Caco-2 (cell line): ENCODE data around the gene DKK2. TPM values are rescaled to one million over a fixed set of nuclear protein-coding genes. Genes with fewer than 3 reads are reported as not detected.

Source experiments
- BruUV-seq: library from RNA; stranded (reverse); fragments of 400-500 nt; replicated peaks from 2 replicates; lab custom pipeline; 2021; lab: Mats Ljungman, UMichigan
- CTCF ChIA-PET: fragments of 300-600 bp; sonication (Branson Sonifier 250); formaldehyde crosslinking; loops from one replicate; lab custom pipeline; 2022; ENCODE audit warnings: antibody characterized with exemption; lab: Charles Lee
- POLR2A ChIA-PET: fragments of 300-600 bp; sonication (Branson Sonifier 250); formaldehyde crosslinking; loops from one replicate; lab custom pipeline; 2022; ENCODE audit warnings: antibody characterized with exemption; lab: Charles Lee
- DNase-seq, 2 experiments: peaks; one replicate each; pipeline versions ENCODE4 v3.0.0 to v3.0.0-alpha.2; 2020 to 2022
- H3K27me3 ChIP-seq: replicated peaks from 2 replicates; pipeline ENCODE4 v1.6.0; 2011; ENCODE audit warnings: low read length; ENCODE audit not compliant: control insufficient read depth, insufficient read depth
- H3K36me3 ChIP-seq: 2 replicates; pipeline ENCODE4 v1.5.1; 2011; ENCODE audit warnings: low read length; ENCODE audit not compliant: control insufficient read depth, insufficient read depth
- H3K4me1 ChIP-seq: fragments of 250-450 bp; sonication (Bioruptor Pico); 2 replicates; pipeline ENCODE4 v1.5.1; 2020; ENCODE audit warnings: mild to moderate bottlenecking
- H3K4me3 ChIP-seq: 2 replicates; pipeline ENCODE4 v1.5.1; 2011; ENCODE audit warnings: low read depth, mild to moderate bottlenecking, control low read depth, low read length
- H3K9me3 ChIP-seq: fragments of 250-450 bp; sonication (Bioruptor Pico); 2 replicates; pipeline ENCODE4 v1.5.1; 2020; ENCODE audit warnings: mild to moderate bottlenecking, moderate library complexity
- H3K27ac Mint-ChIP-seq: one replicate; pipeline ENCODE4 v1.8.0; 2022; ENCODE audit warnings: mixed read lengths; ENCODE audit not compliant: unreplicated experiment
- H3K27me3 Mint-ChIP-seq: one replicate; pipeline ENCODE4 v1.8.0; 2022; ENCODE audit warnings: mixed read lengths; ENCODE audit not compliant: insufficient read depth, unreplicated experiment
- H3K36me3 Mint-ChIP-seq: one replicate; pipeline ENCODE4 v1.8.0; 2022; ENCODE audit warnings: mild to moderate bottlenecking, mixed read lengths; ENCODE audit not compliant: insufficient read depth, unreplicated experiment
- H3K4me1 Mint-ChIP-seq: one replicate; pipeline ENCODE4 v1.8.0; 2022; ENCODE audit warnings: low read depth, mixed read lengths; ENCODE audit not compliant: unreplicated experiment
- H3K4me3 Mint-ChIP-seq: one replicate; pipeline ENCODE4 v1.8.0; 2022; ENCODE audit warnings: mild to moderate bottlenecking, moderate library complexity, mixed read lengths; ENCODE audit not compliant: unreplicated experiment
- H3K9me3 Mint-ChIP-seq: one replicate; pipeline ENCODE4 v1.8.0; 2022; ENCODE audit warnings: mixed read lengths; ENCODE audit not compliant: unreplicated experiment
- intact Hi-C: fragments of 100-400 bp; cut with micrococcal nuclease; formaldehyde crosslinking; loops from one replicate; pipeline ENCODE4 v1.10.0; 2022; ENCODE audit not compliant: unreplicated experiment
- total RNA-seq: library from RNA; stranded (reverse); gene quantifications from 2 replicates; pipeline ENCODE4 v1.2.3, GENCODE V29; 2022
- TF ChIP-seq, protein P1 (sequence below), 2 experiments: fragments of 200-600 bp in 1 of 2; IDR thresholded peaks; 1 replicate in 1 of 2; 2 replicates in 1 of 2; pipeline versions ENCODE4 v1.5.1 to v1.8.0; 2011 to 2022; ENCODE audit warnings: antibody characterized with exemption in 1 of 2, control low read depth in 1 of 2, inconsistent platforms in 1 of 2, low read depth in 1 of 2, low read length in 1 of 2, mild to moderate bottlenecking in 1 of 2, moderate library complexity in 1 of 2; ENCODE audit not compliant: insufficient read depth in 1 of 2, severe bottlenecking in 1 of 2, unreplicated experiment in 1 of 2

DKK2 gene
- total RNA-seq, 1 experiment from 2014 or later, result not detected

- Histone ChIP-seq H3K27me3 (no peaks in the 10 kb centered on the region), H3K4me1 (no peaks in the 10 kb centered on the region), H3K9me3 (no peaks in the 10 kb centered on the region), H3K4me3 (no peak overlapping the region), H3K36me3 (no peaks in the 10 kb centered on the region)
- no peaks in the 10 kb centered on the region for H3K4me1 Mint-ChIP-seq
- ChIA-PET POLR2A (no interaction called here), CTCF (no interaction called here)
- BruUV-seq, result no TSS peak
- no peak overlapping the region for H3K27ac Mint-ChIP-seq
- H3K9me3 Mint-ChIP-seq, result no peaks in the 10 kb centered on the region
- intact Hi-C loops, result no loop called here
- H3K4me3 Mint-ChIP-seq, result no peak overlapping the region
- TF ChIP-seq, protein P1, sequence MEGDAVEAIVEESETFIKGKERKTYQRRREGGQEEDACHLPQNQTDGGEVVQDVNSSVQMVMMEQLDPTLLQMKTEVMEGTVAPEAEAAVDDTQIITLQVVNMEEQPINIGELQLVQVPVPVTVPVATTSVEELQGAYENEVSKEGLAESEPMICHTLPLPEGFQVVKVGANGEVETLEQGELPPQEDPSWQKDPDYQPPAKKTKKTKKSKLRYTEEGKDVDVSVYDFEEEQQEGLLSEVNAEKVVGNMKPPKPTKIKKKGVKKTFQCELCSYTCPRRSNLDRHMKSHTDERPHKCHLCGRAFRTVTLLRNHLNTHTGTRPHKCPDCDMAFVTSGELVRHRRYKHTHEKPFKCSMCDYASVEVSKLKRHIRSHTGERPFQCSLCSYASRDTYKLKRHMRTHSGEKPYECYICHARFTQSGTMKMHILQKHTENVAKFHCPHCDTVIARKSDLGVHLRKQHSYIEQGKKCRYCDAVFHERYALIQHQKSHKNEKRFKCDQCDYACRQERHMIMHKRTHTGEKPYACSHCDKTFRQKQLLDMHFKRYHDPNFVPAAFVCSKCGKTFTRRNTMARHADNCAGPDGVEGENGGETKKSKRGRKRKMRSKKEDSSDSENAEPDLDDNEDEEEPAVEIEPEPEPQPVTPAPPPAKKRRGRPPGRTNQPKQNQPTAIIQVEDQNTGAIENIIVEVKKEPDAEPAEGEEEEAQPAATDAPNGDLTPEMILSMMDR (IDR thresholded peaks at IDR 0.05; ENCODE audit: insufficient read depth in 1 of 2, low read depth in 1 of 2, low read length in 1 of 2, severe bottlenecking in 1 of 2, unreplicated experiment in 1 of 2), result no peak
- no peaks in the 10 kb centered on the region for H3K36me3 Mint-ChIP-seq
- peaks cover 7% of the 10 kb centered on the region for H3K27me3 Mint-ChIP-seq
- DNase-seq, result no peak
These were observed 29.9 kb downstream of the DKK2 start for GRCh38 chr4:107006218-107006617.

GRCh38 chr4:106996490-106996889 lies 39.6 kb downstream of the DKK2 start:
- H3K27me3 ChIP-seq, result no peaks in the 10 kb centered on the region
- Mint-ChIP-seq H3K27ac (no peak overlapping the region), H3K27me3 (peaks cover 5% of the 10 kb centered on the region), H3K9me3 (no peaks in the 10 kb centered on the region), H3K4me1 (no peaks in the 10 kb centered on the region), H3K36me3 (no peaks in the 10 kb centered on the region), H3K4me3 (no peak overlapping the region)
- no peaks in the 10 kb centered on the region for H3K4me1 ChIP-seq
- no TSS peak for BruUV-seq
- TF ChIP-seq, protein P1 (IDR thresholded peaks at IDR 0.05; ENCODE audit: insufficient read depth in 1 of 2, low read depth in 1 of 2, low read length in 1 of 2, severe bottlenecking in 1 of 2, unreplicated experiment in 1 of 2), result no peak
- no peaks in the 10 kb centered on the region for H3K9me3 ChIP-seq
- H3K4me3 ChIP-seq, result no peak overlapping the region
- intact Hi-C loops, result no loop called here
- DNase-seq, result no peak
- no peaks in the 10 kb centered on the region for H3K36me3 ChIP-seq
- ChIA-PET CTCF (no interaction called here), POLR2A (no interaction called here)

DNA sequence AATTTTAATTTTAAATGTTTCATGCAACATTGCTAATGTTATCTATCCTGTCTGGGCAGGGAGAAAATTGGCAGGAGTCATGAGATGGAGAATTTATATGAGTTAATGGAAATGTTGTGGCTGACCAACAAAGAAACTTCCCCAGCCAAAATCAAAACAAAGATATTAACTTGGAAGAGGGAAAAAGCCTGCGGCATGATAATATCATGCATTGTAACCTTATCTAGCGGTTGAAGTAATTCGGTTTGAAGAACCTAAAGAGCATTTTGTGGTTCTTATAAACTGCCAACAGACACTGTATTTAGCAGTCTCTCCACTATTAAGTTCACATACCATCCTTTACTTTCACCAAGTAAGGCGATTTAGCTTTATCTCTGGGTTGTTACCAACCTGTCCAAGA lies 42.3 kb downstream of the DKK2 start:
- intact Hi-C loops, result no loop called here
- Mint-ChIP-seq H3K27me3 (peaks cover 2% of the 10 kb centered on the region), H3K4me1 (no peaks in the 10 kb centered on the region), H3K4me3 (no peak overlapping the region), H3K9me3 (no peaks in the 10 kb centered on the region), H3K36me3 (no peaks in the 10 kb centered on the region), H3K27ac (no peak overlapping the region)
- CTCF ChIA-PET, result no interaction called here
- Histone ChIP-seq H3K4me3 (no peak overlapping the region), H3K36me3 (no peaks in the 10 kb centered on the region), H3K4me1 (no peaks in the 10 kb centered on the region), H3K9me3 (no peaks in the 10 kb centered on the region), H3K27me3 (no peaks in the 10 kb centered on the region)
- POLR2A ChIA-PET, result no interaction called here
- no peak for DNase-seq
- BruUV-seq, result no TSS peak
- TF ChIP-seq, protein P1 (IDR thresholded peaks at IDR 0.05; ENCODE audit: insufficient read depth in 1 of 2, low read depth in 1 of 2, low read length in 1 of 2, severe bottlenecking in 1 of 2, unreplicated experiment in 1 of 2), result no peak
